RWPE2 (cell line): ENCODE data around the gene NSF.

ENCODE experiments used
- ATAC-seq: fragments of 200-7000 bp; cut with Tn5 transposase; 3 replicates; pipeline ENCODE4 v1.9.1; 2021; ENCODE audit warnings: low read depth
- DNase-seq: peaks from one replicate; pipeline ENCODE4 v3.0.0-alpha.2; 2020; ENCODE audit warnings: low spot score
- H3K27ac ChIP-seq: fragments of 450-650 bp; 2 replicates; pipeline ENCODE4 v1.5.1; 2017; ENCODE audit warnings: mild to moderate bottlenecking; ENCODE audit not compliant: poor library complexity, severe bottlenecking
- H3K27me3 ChIP-seq: fragments of 250-450 bp; sonication (Bioruptor Pico); 2 replicates; pipeline ENCODE4 v1.5.1; 2021; ENCODE audit warnings: mild to moderate bottlenecking, moderate library complexity; ENCODE audit not compliant: insufficient read depth, poor library complexity, severe bottlenecking
- H3K36me3 ChIP-seq: fragments of 250-450 bp; sonication (Bioruptor Pico); 2 replicates; pipeline ENCODE4 v1.5.1; 2020; ENCODE audit warnings: low read depth, mild to moderate bottlenecking, moderate library complexity
- H3K4me1 ChIP-seq: fragments of 250-450 bp; sonication (Bioruptor Pico); 2 replicates; pipeline ENCODE4 v1.5.1; 2021; ENCODE audit warnings: mild to moderate bottlenecking, moderate library complexity; ENCODE audit not compliant: insufficient read depth, poor library complexity, severe bottlenecking
- H3K4me3 ChIP-seq: fragments of 250-450 bp; sonication (Bioruptor Pico); 2 replicates; pipeline ENCODE4 v1.5.1; 2021; ENCODE audit warnings: mild to moderate bottlenecking, moderate library complexity; ENCODE audit not compliant: severe bottlenecking
- H3K9me3 ChIP-seq: fragments of 250-450 bp; sonication (Bioruptor Pico); 2 replicates; pipeline ENCODE4 v1.5.1; 2021; ENCODE audit warnings: mild to moderate bottlenecking, moderate library complexity; ENCODE audit not compliant: severe bottlenecking
- CTCF ChIP-seq: fragments of 450-650 bp; IDR thresholded peaks from one replicate; pipeline ENCODE4 v1.5.1; 2017; ENCODE audit warnings: mild to moderate bottlenecking, moderate library complexity; ENCODE audit not compliant: poor library complexity, severe bottlenecking

NSF gene

GRCh38 chr17:46773221-46773605, 182.7 kb downstream of the NSF start:
- Histone ChIP-seq H3K4me3 (no peak overlapping the region), H3K4me1 (no peaks in the 10 kb centered on the region), H3K27me3 (no peaks in the 10 kb centered on the region), H3K27ac (no peak overlapping the region), H3K9me3 (no peaks in the 10 kb centered on the region), H3K36me3 (no peaks in the 10 kb centered on the region)
- ATAC-seq (no peak), DNase-seq (no peak)
- TF ChIP-seq CTCF: no peak

DNA sequence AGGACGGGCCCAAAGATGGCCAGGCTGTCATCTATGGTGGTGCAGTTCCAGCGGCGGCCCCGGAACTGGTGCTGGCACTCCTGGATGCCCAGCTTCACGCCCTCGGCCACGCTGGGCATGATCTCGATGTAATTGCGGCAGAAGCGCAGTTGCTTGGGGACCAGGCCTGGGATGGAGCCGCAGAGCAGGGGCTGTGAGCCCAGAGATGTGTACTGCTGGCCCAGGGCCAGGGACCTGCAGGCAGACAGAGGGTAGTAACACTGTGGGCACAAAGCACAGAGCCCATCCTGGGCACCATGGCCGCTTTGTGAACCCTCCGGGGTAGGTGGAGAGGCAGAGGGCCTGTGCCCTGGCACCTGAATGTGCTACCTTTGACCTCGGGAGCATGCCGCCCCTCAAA, 183.2 kb downstream of the NSF start:
- Histone ChIP-seq H3K4me1 (no peaks in the 10 kb centered on the region), H3K27me3 (no peaks in the 10 kb centered on the region)
- DNase-seq: no peak

GRCh38 chr17:46774108-46774737, 183.8 kb downstream of the NSF start:
- no peaks in the 10 kb centered on the region for H3K36me3 ChIP-seq
- no peaks in the 10 kb centered on the region for H3K27me3 ChIP-seq
- no peak overlapping the region for H3K27ac ChIP-seq
- no peaks in the 10 kb centered on the region for H3K4me1 ChIP-seq
- DNase-seq: no peak
- H3K9me3 ChIP-seq: no peaks in the 10 kb centered on the region
- no peak for ATAC-seq
- H3K4me3 ChIP-seq: no peak overlapping the region
- TF ChIP-seq CTCF: no peak

More for the DNA sequence above, 183.2 kb downstream of the NSF start:
- Histone ChIP-seq H3K36me3 (no peaks in the 10 kb centered on the region), H3K27ac (no peak overlapping the region), H3K4me3 (no peak overlapping the region), H3K9me3 (no peaks in the 10 kb centered on the region)
- no peak for TF ChIP-seq CTCF
- ATAC-seq: no peak

- no peaks in the 10 kb centered on the region for H3K9me3 ChIP-seq
- H3K4me3 ChIP-seq: no peak overlapping the region
- ATAC-seq: no peak
- H3K27me3 ChIP-seq: no peaks in the 10 kb centered on the region
- H3K27ac ChIP-seq: no peak overlapping the region
- H3K4me1 ChIP-seq: no peaks in the 10 kb centered on the region
- H3K36me3 ChIP-seq: no peaks in the 10 kb centered on the region
- no peak for TF ChIP-seq CTCF
- no peak for DNase-seq
These were observed 186.0 kb downstream of the NSF start for GRCh38 chr17:46776298-46777005.
